ENCODE measurements around the gene SMARCA4. TPM values are rescaled to one million over a fixed set of nuclear protein-coding genes. Genes with fewer than 3 reads are reported as not detected.

SMARCA4 gene
- polyA plus RNA-seq, 4 donors: 54.6 to 71.6 (median 66.1) TPM

- peak overlapping the region in 1 of 3 donors; percentile 5 for H3K27ac ChIP-seq (ENCODE audit: low read depth in 1 of 3, low read length in 2 of 3)
- no peaks in the 10 kb centered on the region for H3K9me3 ChIP-seq (ENCODE audit: control insufficient read depth in 2 of 2, insufficient read depth in 1 of 2, low read depth in 1 of 2, low read length in 1 of 2)
- H3K4me1 ChIP-seq (ENCODE audit: control insufficient read depth in 3 of 3, insufficient read depth in 2 of 3, low read depth in 1 of 3, low read length in 2 of 3): peaks cover 0 to 25% (median 7%) of the 10 kb centered on the region in 3 donors
- FAIRE-seq (no peak), DNase-seq (no peak)
- WGBS, 3 donors: 73 to 90% (median 80%) methylated on average over 15 of the region's 15 CpGs
- H3K4me3 ChIP-seq (ENCODE audit: low read depth in 1 of 3, low read length in 3 of 3): no peak overlapping the region
- peaks cover 0 to 45% (median 0%) of the 10 kb centered on the region in 3 donors for H3K36me3 ChIP-seq (ENCODE audit: control insufficient read depth in 3 of 3, insufficient read depth in 2 of 3, low read depth in 1 of 3, low read length in 3 of 3)
- no peaks in the 10 kb centered on the region for H3K27me3 ChIP-seq (ENCODE audit: control insufficient read depth in 3 of 3, insufficient read depth in 3 of 3, low read length in 3 of 3)
Observed at GRCh38 chr19:10979951-10980381, 19.1 kb downstream of the SMARCA4 start.

GRCh38 chr19:10981252-10981895 is 20.5 kb downstream of the SMARCA4 start:
- 88 to 93% (median 90%) methylated on average over 8 of the region's 8 CpGs for WGBS, 3 donors
- no peaks in the 10 kb centered on the region for H3K27me3 ChIP-seq (ENCODE audit: control insufficient read depth in 3 of 3, insufficient read depth in 3 of 3, low read length in 3 of 3)
- no peaks in the 10 kb centered on the region for H3K9me3 ChIP-seq (ENCODE audit: control insufficient read depth in 2 of 2, insufficient read depth in 1 of 2, low read depth in 1 of 2, low read length in 1 of 2)
- H3K4me1 ChIP-seq (ENCODE audit: control insufficient read depth in 3 of 3, insufficient read depth in 2 of 3, low read depth in 1 of 3, low read length in 2 of 3): peaks cover 0 to 11% (median 0%) of the 10 kb centered on the region in 3 donors
- FAIRE-seq (no peak), DNase-seq (no peak)
- no peak overlapping the region for H3K4me3 ChIP-seq (ENCODE audit: low read depth in 1 of 3, low read length in 3 of 3)
- no peak overlapping the region for H3K27ac ChIP-seq (ENCODE audit: low read depth in 1 of 3, low read length in 2 of 3)
- peaks cover 0 to 59% (median 0%) of the 10 kb centered on the region in 3 donors for H3K36me3 ChIP-seq (ENCODE audit: control insufficient read depth in 3 of 3, insufficient read depth in 2 of 3, low read depth in 1 of 3, low read length in 3 of 3)

- Histone ChIP-seq H3K27ac (ENCODE audit: low read depth in 1 of 3, low read length in 2 of 3) (no peak overlapping the region), H3K4me1 (ENCODE audit: control insufficient read depth in 3 of 3, insufficient read depth in 2 of 3, low read depth in 1 of 3, low read length in 2 of 3) (no peaks in the 10 kb centered on the region), H3K27me3 (ENCODE audit: control insufficient read depth in 3 of 3, insufficient read depth in 3 of 3, low read length in 3 of 3) (no peaks in the 10 kb centered on the region), H3K9me3 (ENCODE audit: control insufficient read depth in 2 of 2, insufficient read depth in 1 of 2, low read depth in 1 of 2, low read length in 1 of 2) (no peaks in the 10 kb centered on the region), H3K4me3 (ENCODE audit: low read depth in 1 of 3, low read length in 3 of 3) (no peak overlapping the region), H3K36me3 (ENCODE audit: control insufficient read depth in 3 of 3, insufficient read depth in 2 of 3, low read depth in 1 of 3, low read length in 3 of 3) (peaks cover 0 to 68% (median 8%) of the 10 kb centered on the region in 3 donors)
- 87 to 91% (median 88%) methylated on average over 6 of the region's 6 CpGs for WGBS, 3 donors
- DNase-seq: no peak
- FAIRE-seq: no peak
Observed at GRCh38 chr19:10983026-10983425, 22.2 kb downstream of the SMARCA4 start.

- WGBS, 3 donors: 92 to 93% (median 93%) methylated on average over 20 to 21 of the region's 21 CpGs
- no peak for FAIRE-seq
Observed at GRCh38 chr19:10984166-10984735, 23.4 kb downstream of the SMARCA4 start.

GRCh38 chr19:10985502-10985901 is 24.7 kb downstream of the SMARCA4 start:
- FAIRE-seq: no peak
- H3K9me3 ChIP-seq (ENCODE audit: control insufficient read depth in 2 of 2, insufficient read depth in 1 of 2, low read depth in 1 of 2, low read length in 1 of 2): no peaks in the 10 kb centered on the region

More at GRCh38 chr19:10984166-10984735, 23.4 kb downstream of the SMARCA4 start:
- Histone ChIP-seq H3K27me3 (ENCODE audit: control insufficient read depth in 3 of 3, insufficient read depth in 3 of 3, low read length in 3 of 3) (no peaks in the 10 kb centered on the region), H3K36me3 (ENCODE audit: control insufficient read depth in 3 of 3, insufficient read depth in 2 of 3, low read depth in 1 of 3, low read length in 3 of 3) (peaks cover 7 to 80% (median 12%) of the 10 kb centered on the region in 3 donors), H3K27ac (ENCODE audit: low read depth in 1 of 3, low read length in 2 of 3) (no peak overlapping the region), H3K4me1 (ENCODE audit: control insufficient read depth in 3 of 3, insufficient read depth in 2 of 3, low read depth in 1 of 3, low read length in 2 of 3) (no peaks in the 10 kb centered on the region), H3K4me3 (ENCODE audit: low read depth in 1 of 3, low read length in 3 of 3) (no peak overlapping the region), H3K9me3 (ENCODE audit: control insufficient read depth in 2 of 2, insufficient read depth in 1 of 2, low read depth in 1 of 2, low read length in 1 of 2) (no peaks in the 10 kb centered on the region)
- no peak for DNase-seq

GRCh38 chr19:10986301-10987127 is 25.7 kb downstream of the SMARCA4 start:
- no peak overlapping the region for H3K27ac ChIP-seq (ENCODE audit: low read depth in 1 of 3, low read length in 2 of 3)
- peaks cover 11 to 88% (median 19%) of the 10 kb centered on the region in 3 donors for H3K36me3 ChIP-seq (ENCODE audit: control insufficient read depth in 3 of 3, insufficient read depth in 2 of 3, low read depth in 1 of 3, low read length in 3 of 3)
- WGBS, 3 donors: 92 to 96% (median 96%) methylated on average over 28 to 32 of the region's 32 CpGs
- H3K4me1 ChIP-seq (ENCODE audit: control insufficient read depth in 3 of 3, insufficient read depth in 2 of 3, low read depth in 1 of 3, low read length in 2 of 3): no peaks in the 10 kb centered on the region
- FAIRE-seq: no peak
- H3K27me3 ChIP-seq (ENCODE audit: control insufficient read depth in 3 of 3, insufficient read depth in 3 of 3, low read length in 3 of 3): no peaks in the 10 kb centered on the region
- DNase-seq: no peak
- H3K9me3 ChIP-seq (ENCODE audit: control insufficient read depth in 2 of 2, insufficient read depth in 1 of 2, low read depth in 1 of 2, low read length in 1 of 2): no peaks in the 10 kb centered on the region
- H3K4me3 ChIP-seq (ENCODE audit: low read depth in 1 of 3, low read length in 3 of 3): no peak overlapping the region

More at GRCh38 chr19:10985502-10985901, 24.7 kb downstream of the SMARCA4 start:
- Histone ChIP-seq H3K4me1 (ENCODE audit: control insufficient read depth in 3 of 3, insufficient read depth in 2 of 3, low read depth in 1 of 3, low read length in 2 of 3) (no peaks in the 10 kb centered on the region), H3K4me3 (ENCODE audit: low read depth in 1 of 3, low read length in 3 of 3) (no peak overlapping the region), H3K27me3 (ENCODE audit: control insufficient read depth in 3 of 3, insufficient read depth in 3 of 3, low read length in 3 of 3) (no peaks in the 10 kb centered on the region), H3K36me3 (ENCODE audit: control insufficient read depth in 3 of 3, insufficient read depth in 2 of 3, low read depth in 1 of 3, low read length in 3 of 3) (peaks cover 7 to 86% (median 17%) of the 10 kb centered on the region in 3 donors), H3K27ac (ENCODE audit: low read depth in 1 of 3, low read length in 2 of 3) (no peak overlapping the region)
- WGBS, 3 donors: 89 to 92% (median 91%) methylated on average over 9 to 10 of the region's 10 CpGs
- no peak for DNase-seq

GRCh38 chr19:10987571-10988297 is 26.9 kb downstream of the SMARCA4 start:
- no peaks in the 10 kb centered on the region for H3K27me3 ChIP-seq (ENCODE audit: control insufficient read depth in 3 of 3, insufficient read depth in 3 of 3, low read length in 3 of 3)
- H3K9me3 ChIP-seq (ENCODE audit: control insufficient read depth in 2 of 2, insufficient read depth in 1 of 2, low read depth in 1 of 2, low read length in 1 of 2): no peaks in the 10 kb centered on the region
- WGBS, 3 donors: 94 to 95% (median 94%) methylated on average over 28 to 32 of the region's 32 CpGs
- no peak for DNase-seq
- peaks cover 13 to 92% (median 19%) of the 10 kb centered on the region in 3 donors for H3K36me3 ChIP-seq (ENCODE audit: control insufficient read depth in 3 of 3, insufficient read depth in 2 of 3, low read depth in 1 of 3, low read length in 3 of 3)
- H3K4me1 ChIP-seq (ENCODE audit: control insufficient read depth in 3 of 3, insufficient read depth in 2 of 3, low read depth in 1 of 3, low read length in 2 of 3): no peaks in the 10 kb centered on the region
- FAIRE-seq: no peak
- H3K27ac ChIP-seq (ENCODE audit: low read depth in 1 of 3, low read length in 2 of 3): no peak overlapping the region
- H3K4me3 ChIP-seq (ENCODE audit: low read depth in 1 of 3, low read length in 3 of 3): no peak overlapping the region

GRCh38 chr19:10988380-10988779 is 27.6 kb downstream of the SMARCA4 start:
- Histone ChIP-seq H3K27ac (ENCODE audit: low read depth in 1 of 3, low read length in 2 of 3) (no peak overlapping the region), H3K36me3 (ENCODE audit: control insufficient read depth in 3 of 3, insufficient read depth in 2 of 3, low read depth in 1 of 3, low read length in 3 of 3) (peaks cover 13 to 95% (median 23%) of the 10 kb centered on the region in 3 donors), H3K4me1 (ENCODE audit: control insufficient read depth in 3 of 3, insufficient read depth in 2 of 3, low read depth in 1 of 3, low read length in 2 of 3) (no peaks in the 10 kb centered on the region), H3K4me3 (ENCODE audit: low read depth in 1 of 3, low read length in 3 of 3) (no peak overlapping the region), H3K9me3 (ENCODE audit: control insufficient read depth in 2 of 2, insufficient read depth in 1 of 2, low read depth in 1 of 2, low read length in 1 of 2) (no peaks in the 10 kb centered on the region), H3K27me3 (ENCODE audit: control insufficient read depth in 3 of 3, insufficient read depth in 3 of 3, low read length in 3 of 3) (no peaks in the 10 kb centered on the region)
- 61 to 89% (median 77%) methylated on average over 2 of the region's 2 CpGs for WGBS, 3 donors
- no peak for FAIRE-seq
- DNase-seq: no peak

Measured in small intestine (tissue), 7 donors.